Thymus (tissue), 11 donors: ENCODE data around the gene STOML2. TPM values are rescaled to one million over a fixed set of nuclear protein-coding genes. Genes with fewer than 3 reads are reported as not detected.

Source experiments
- DNase-seq, 9 donors: peaks; one replicate each; pipeline ENCODE4 v3.0.0-alpha.2; 2013; ENCODE audit warnings: low spot score in 9 of 9, low read depth in 6 of 9, missing footprints in 1 of 9
- H3K27ac ChIP-seq, 2 donors: one replicate each; pipeline ENCODE4 v1.5.1; 2013; ENCODE audit warnings: control low read depth in 1 of 2, low read depth in 1 of 2, low read length in 1 of 2, mild to moderate bottlenecking in 1 of 2, moderate library complexity in 1 of 2
- H3K27me3 ChIP-seq, 2 donors: one replicate each; pipeline ENCODE4 v1.5.1; 2013; ENCODE audit warnings: low read length in 1 of 2; ENCODE audit not compliant: control insufficient read depth in 2 of 2, insufficient read depth in 1 of 2
- H3K36me3 ChIP-seq, 2 donors: one replicate each; pipeline ENCODE4 v1.5.1; 2013; ENCODE audit warnings: low read length in 1 of 2, mild to moderate bottlenecking in 1 of 2, moderate library complexity in 1 of 2; ENCODE audit not compliant: control insufficient read depth in 2 of 2, insufficient read depth in 2 of 2
- H3K4me1 ChIP-seq, 2 donors: one replicate each; pipeline ENCODE4 v1.5.1; 2013; ENCODE audit warnings: low read length in 2 of 2; ENCODE audit not compliant: control insufficient read depth in 2 of 2, insufficient read depth in 2 of 2
- H3K4me3 ChIP-seq, 2 donors: one replicate each; pipeline ENCODE4 v1.5.1; 2013; ENCODE audit warnings: low read length in 2 of 2, control low read depth in 1 of 2, mild to moderate bottlenecking in 1 of 2
- H3K9me3 ChIP-seq, 2 donors: one replicate each; pipeline ENCODE4 v1.5.1; 2013; ENCODE audit warnings: low read length in 1 of 2, mild to moderate bottlenecking in 1 of 2; ENCODE audit not compliant: control insufficient read depth in 2 of 2, insufficient read depth in 1 of 2
- WGBS: extraction: QIAGEN DNeasy Blood & Tissue Kit; methylation state at CpG from one replicate; pipeline ENCODE4 v1.1.7; 2013; 5-methylcytosine and 5-hydroxymethylcytosine counted together
- polyA plus RNA-seq: library from polyadenylated mRNA; stranded (reverse); fragments of 200-250 nt; gene quantifications from one replicate; pipeline ENCODE4 v1.2.3, GENCODE V29; 2013
- total RNA-seq: library from RNA; stranded (reverse); fragments of 120-200 nt; gene quantifications from one replicate; pipeline ENCODE4 v1.2.4, GENCODE V29; 2013
- donor health status: healthy.

Gene STOML2
- total and polyA plus RNA-seq, 2 donors: 58.0 to 118 TPM

DNA sequence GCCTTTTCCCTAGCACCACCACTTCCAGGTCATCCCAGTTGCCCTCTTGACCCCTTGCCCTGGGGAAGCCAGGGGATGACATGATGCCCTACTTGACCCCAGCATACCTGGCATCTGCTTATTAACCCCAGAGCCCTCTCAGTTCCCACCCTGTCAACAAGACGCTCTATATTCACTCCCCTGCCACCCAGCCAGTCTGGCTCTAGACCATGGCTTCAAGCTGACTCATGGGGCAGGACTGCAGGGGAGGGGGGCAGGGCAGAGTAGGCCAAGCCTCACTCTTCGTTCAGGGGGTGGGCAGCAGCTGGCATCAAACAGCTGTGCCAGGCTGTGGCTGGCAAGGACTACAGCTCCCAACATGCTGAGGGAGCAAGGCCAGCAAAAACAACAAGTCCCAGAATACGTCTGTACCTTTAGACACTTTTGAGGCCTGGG is 7.4 kb upstream of the STOML2 start:
- DNase-seq: no peak
- H3K27me3 ChIP-seq: no peaks in the 10 kb centered on the region
- peaks cover 0 to 1% of the 10 kb centered on the region in 2 donors for H3K9me3 ChIP-seq
- no peak overlapping the region for H3K4me3 ChIP-seq
- 66% methylated on average over 3 of the region's 3 CpGs for WGBS
- peaks cover 25 to 29% of the 10 kb centered on the region in 2 donors for H3K36me3 ChIP-seq
- no peak overlapping the region for H3K27ac ChIP-seq
- peaks cover 35 to 43% of the 10 kb centered on the region in 2 donors for H3K4me1 ChIP-seq

DNA sequence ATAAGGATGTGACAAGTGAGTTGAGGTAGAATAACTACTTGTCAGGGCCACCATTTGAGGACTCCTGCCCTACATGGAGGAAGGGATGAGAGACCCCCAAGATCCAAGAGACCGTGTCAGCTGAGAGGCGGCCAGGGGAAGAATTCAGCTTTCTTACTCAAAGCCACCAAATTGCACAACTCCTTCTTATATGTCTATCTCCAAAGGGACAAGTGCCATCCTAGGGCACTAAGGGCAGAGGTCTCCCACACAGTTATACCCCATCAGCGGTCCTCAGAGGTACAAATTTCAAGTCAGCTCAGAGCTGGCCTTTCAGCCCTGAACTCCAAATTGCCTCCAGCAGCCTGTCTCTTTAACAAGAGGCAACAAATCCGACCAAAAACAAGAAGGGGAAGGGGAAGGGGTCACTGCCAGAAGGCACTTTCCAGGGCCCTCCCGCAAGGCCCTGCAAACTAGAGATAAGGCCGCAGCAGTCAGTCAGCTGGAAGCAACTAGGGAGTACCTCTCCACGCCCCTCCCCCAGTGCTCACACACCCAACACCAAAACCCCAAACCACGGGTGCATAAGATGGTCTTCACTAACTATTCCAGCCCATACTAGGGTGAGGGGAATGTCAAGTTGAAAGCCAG is 6.1 kb upstream of the STOML2 start:
- Histone ChIP-seq H3K27me3 (no peaks in the 10 kb centered on the region), H3K4me1 (peaks cover 22 to 30% of the 10 kb centered on the region in 2 donors), H3K27ac (no peak overlapping the region), H3K36me3 (peaks cover 34% of the 10 kb centered on the region in 2 donors), H3K9me3 (peaks cover 0 to 1% of the 10 kb centered on the region in 2 donors), H3K4me3 (no peak overlapping the region)
- 68% methylated on average over 8 of the region's 8 CpGs for WGBS
- DNase-seq: no peak

DNA sequence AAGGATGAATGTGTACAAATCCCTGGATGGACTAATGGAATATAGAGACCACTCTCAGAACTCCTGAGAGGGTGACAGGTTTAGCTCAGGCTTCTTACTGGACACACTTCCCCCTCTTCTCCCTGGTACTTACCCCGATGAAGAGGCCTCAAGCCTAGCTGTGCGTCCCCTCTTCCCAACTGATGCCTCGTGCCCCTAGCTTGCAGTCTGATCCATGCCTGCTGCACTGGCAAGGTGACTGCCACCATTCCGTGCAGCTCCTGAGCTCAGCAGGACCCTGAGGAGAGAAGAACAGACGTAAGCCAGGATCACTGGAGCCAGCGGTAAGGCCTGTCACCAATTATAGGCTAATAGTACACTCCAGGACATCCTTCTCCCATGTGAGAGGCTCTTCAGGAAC is 5.5 kb upstream of the STOML2 start:
- peaks cover 0 to 1% of the 10 kb centered on the region in 2 donors for H3K9me3 ChIP-seq
- 95% methylated on average over 6 of the region's 6 CpGs for WGBS
- H3K4me3 ChIP-seq: no peak overlapping the region
- H3K27ac ChIP-seq: no peak overlapping the region
- H3K36me3 ChIP-seq: peaks cover 34% of the 10 kb centered on the region in 2 donors
- DNase-seq: no peak
- H3K27me3 ChIP-seq: no peaks in the 10 kb centered on the region
- H3K4me1 ChIP-seq: peaks cover 20 to 28% of the 10 kb centered on the region in 2 donors

DNA sequence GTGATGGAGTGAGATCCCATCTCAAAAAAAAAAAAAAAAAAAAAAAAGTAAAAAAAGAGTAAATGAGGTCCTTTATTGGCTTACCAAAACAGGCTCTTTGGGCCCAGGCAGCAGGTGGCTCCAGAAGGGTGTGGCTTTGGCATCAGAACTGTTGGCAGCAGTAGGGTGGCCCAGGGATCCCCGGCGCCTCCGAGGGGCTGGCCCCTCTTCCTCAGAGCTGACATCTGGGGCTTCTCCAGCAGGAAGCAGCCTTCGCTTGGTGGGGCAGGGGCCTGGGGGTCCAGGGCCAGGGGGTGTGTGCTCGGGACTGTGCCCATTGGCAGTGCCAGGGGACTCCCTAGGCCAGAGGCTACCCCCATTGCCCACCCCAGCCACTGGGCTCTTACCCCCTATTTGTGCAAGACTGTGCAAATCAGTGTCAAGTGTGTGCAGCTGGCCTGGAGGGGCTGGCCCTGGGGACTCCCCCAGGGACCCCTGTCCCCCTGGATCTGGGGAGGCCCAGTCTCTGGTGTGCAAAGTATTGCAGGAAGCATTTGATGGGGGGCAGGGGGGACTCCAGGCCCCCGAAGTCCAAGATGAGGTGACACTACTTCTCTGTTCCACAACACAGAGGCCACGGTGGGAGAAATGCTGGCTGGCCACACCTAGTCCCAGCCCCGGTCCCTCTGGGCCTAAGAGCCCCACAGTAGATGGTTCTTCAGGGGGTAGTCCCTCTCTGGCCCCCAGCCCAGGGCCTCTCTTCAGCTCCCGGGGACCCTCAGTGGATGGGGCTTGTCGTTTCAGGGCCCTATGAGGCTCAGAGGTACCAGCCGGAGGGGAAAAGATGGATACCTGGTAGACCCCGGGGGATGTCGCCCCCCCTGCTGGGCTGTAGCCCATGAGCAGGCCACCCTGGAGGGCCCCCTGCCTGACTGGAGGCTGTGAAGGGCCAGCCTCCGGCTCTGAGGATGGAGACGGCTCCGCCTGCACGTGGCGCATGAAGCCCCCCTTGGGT is 4.7 kb upstream of the STOML2 start:
- Histone ChIP-seq H3K4me3 (no peak overlapping the region), H3K27ac (no peak overlapping the region), H3K36me3 (peaks cover 34% of the 10 kb centered on the region in 2 donors), H3K9me3 (peaks cover 0 to 1% of the 10 kb centered on the region in 2 donors), H3K4me1 (peaks cover 23 to 26% of the 10 kb centered on the region in 2 donors), H3K27me3 (no peaks in the 10 kb centered on the region)
- no peak for DNase-seq
- 89% methylated on average over 18 of the region's 18 CpGs for WGBS

DNA sequence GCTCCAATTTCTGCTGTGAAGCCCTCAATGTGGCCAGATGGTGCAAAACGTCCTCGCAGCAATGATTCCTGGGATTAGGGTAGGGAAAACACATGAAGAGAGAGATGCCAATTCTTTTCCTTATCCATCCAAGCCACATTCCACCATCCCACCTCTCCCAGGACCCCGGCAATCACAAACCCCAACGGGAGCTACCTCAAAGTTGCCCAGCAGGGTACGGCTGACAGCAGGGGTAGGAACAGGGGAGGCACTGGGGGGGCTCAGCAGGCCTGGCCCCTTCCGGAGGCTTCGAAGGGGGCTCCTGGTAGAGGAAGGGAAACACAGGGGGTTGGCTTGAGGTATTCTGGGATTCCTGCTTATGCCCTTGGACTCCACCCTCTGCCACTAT is 3.4 kb upstream of the STOML2 start:
- H3K27me3 ChIP-seq: no peaks in the 10 kb centered on the region
- H3K36me3 ChIP-seq: peaks cover 34 to 40% of the 10 kb centered on the region in 2 donors
- H3K27ac ChIP-seq: no peak overlapping the region
- DNase-seq: no peak
- H3K4me1 ChIP-seq: peaks cover 25 to 29% of the 10 kb centered on the region in 2 donors
- H3K9me3 ChIP-seq: peaks cover 0 to 1% of the 10 kb centered on the region in 2 donors
- 97% methylated on average over 7 of the region's 7 CpGs for WGBS
- H3K4me3 ChIP-seq: no peak overlapping the region

DNA sequence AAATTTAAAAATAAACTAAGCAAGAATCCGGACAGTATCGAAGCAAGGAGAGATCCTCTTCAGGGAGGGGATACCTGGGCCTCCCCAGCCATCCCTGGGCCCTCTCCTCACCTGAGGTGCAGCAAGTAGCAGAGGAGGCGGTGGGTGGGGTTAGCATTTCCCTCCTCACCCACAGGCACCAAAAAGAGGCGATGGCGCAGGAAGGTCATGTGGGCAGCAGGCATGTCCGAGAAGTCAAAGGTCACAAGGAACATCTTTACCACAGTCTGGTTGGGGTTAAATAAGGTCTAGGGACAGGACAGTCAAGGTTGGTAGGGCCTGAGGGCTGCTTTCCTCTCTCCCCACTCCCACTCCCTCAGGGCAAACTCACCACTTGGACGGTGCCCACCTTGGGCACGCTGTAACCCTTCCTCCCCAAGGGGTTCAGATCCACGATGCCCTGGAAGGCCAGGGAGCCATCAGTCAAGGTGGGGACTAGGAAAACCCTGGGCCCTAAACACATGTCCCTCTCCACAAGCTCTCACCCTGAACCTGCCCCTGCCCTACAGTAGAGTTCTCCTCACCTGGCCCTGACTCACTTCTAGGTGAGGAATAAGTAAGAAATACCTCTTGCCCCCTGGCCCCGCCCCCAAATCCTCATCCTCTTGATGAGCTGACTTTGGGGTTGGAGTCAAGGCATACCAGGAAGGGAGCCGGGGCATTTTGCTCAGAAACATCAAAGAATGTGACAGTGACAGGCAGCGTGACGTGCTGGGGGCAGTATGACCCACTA is 2.8 kb upstream of the STOML2 start:
- DNase-seq: no peak
- 97% methylated on average over 13 of the region's 13 CpGs for WGBS
- Histone ChIP-seq H3K4me3 (no peak overlapping the region), H3K27me3 (no peaks in the 10 kb centered on the region), H3K4me1 (peaks cover 21 to 25% of the 10 kb centered on the region in 2 donors), H3K9me3 (peaks cover 0 to 1% of the 10 kb centered on the region in 2 donors), H3K36me3 (peaks cover 39 to 45% of the 10 kb centered on the region in 2 donors), H3K27ac (no peak overlapping the region)

DNA sequence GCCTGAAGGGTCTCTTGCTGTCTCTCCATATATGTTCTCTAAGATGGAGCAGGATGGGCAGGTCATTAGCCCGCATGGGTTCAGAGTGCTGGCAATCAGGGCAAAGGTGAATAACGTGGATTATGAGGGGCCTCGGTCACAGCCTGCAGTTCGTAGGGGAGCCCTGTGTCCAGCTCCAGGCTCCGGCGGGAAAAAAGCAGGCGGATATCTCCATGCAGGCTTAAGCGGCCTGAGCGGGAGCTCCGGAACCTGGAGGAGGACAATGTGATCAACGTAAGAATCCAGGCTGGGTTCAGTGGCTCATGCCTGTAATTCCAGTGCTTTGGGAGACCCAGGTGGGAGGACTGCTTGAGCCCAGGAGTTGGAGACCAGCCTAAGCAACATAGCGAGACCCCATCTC is 2.2 kb upstream of the STOML2 start:
- Histone ChIP-seq H3K36me3 (peaks cover 44 to 51% of the 10 kb centered on the region in 2 donors), H3K27ac (no peak overlapping the region), H3K4me3 (no peak overlapping the region), H3K9me3 (peaks cover 0 to 1% of the 10 kb centered on the region in 2 donors), H3K27me3 (no peaks in the 10 kb centered on the region), H3K4me1 (peaks cover 14 to 22% of the 10 kb centered on the region in 2 donors)
- no peak for DNase-seq
- WGBS: 99% methylated on average over 12 of the region's 12 CpGs

DNA sequence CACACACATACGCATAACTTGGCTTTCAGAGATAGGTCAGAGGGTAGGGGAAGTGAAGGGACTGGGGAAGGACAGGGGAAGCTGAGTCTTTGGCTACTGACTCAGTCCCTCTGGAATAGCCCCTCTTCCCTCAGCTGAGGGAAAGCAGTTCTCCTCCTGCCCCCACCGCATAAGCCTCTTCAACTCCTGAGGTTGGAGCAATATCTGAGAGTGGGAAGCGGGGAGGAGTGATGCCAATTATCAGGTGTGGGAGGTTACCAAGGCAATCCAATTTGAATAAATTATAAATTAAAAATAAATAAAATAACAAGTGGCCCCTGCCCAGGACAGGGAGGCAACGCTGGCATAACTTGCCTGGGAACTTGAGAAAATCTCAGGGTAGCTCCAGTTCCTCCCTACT is 1.7 kb upstream of the STOML2 start:
- H3K27me3 ChIP-seq: no peaks in the 10 kb centered on the region
- no peak for DNase-seq
- H3K4me1 ChIP-seq: peaks cover 14 to 22% of the 10 kb centered on the region in 2 donors
- H3K9me3 ChIP-seq: peaks cover 0 to 1% of the 10 kb centered on the region in 2 donors
- no peak overlapping the region for H3K27ac ChIP-seq
- H3K36me3 ChIP-seq: peaks cover 48 to 57% of the 10 kb centered on the region in 2 donors
- WGBS: 97% methylated on average over 4 of the region's 4 CpGs
- no peak overlapping the region for H3K4me3 ChIP-seq
